Esophagus squamous epithelium (tissue), 4 donors: ENCODE data around the gene GRIK1.

Experiments used
- CTCF ChIP-seq, 6 experiments: fragments of 450-650 bp in 4 of 6; fragments of 200-600 bp in 2 of 6; sonication (generic) in 2 of 6; IDR thresholded peaks; one replicate each; pipeline ENCODE4 v1.5.1; 2016 to 2019; ENCODE audit warnings: antibody characterized with exemption in 6 of 6, mild to moderate bottlenecking in 4 of 6, moderate library complexity in 4 of 6
- POLR2A ChIP-seq, 4 donors: fragments of 450-650 bp; IDR thresholded peaks; one replicate each; pipeline ENCODE4 v1.6.1; 2017; ENCODE audit warnings: antibody characterized with exemption in 4 of 4, mild to moderate bottlenecking in 4 of 4, moderate library complexity in 3 of 4

DNA sequence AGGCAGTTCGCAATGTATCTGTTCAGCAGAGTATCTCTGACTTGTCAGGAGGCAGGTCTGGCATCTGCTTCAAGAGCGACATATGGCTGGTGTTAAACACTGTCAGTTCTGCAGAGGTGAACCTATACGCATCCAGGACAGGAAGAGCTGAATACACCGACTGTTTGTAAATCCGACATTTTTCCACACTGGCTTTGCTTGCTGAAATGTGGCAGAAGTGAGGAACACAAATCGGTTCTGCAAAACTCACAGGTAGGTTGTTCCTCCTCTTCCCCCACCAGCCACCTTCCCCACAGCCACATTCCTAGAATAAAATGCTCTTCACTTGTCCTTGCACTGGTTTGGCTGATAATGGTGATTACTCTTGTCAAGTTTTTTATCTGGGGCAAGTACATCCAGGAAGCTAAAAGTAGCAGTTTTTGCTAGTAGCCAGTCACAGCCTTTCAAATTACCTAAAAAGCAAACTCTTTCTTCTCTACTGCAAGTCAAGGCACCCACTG, 289.2 kb downstream of the GRIK1 start:
- no peak for TF ChIP-seq POLR2A (IDR thresholded peaks at IDR 0.05)
- TF ChIP-seq CTCF (IDR thresholded peaks at IDR 0.05), result no peak
